ENCODE measurements around the gene OR51Q1.

OR51Q1 gene

GRCh38 chr11:5421811-5422210, at the start of gene OR51Q1:
OR51Q1 (plus strand) TSS chr11:5422111; CDS start chr11:5422201, 90 bp downstream.
- no peak for TF ChIP-seq CTCF (IDR thresholded peaks at IDR 0.05)
- TF ChIP-seq ZFX (IDR thresholded peaks at IDR 0.05; ENCODE audit: borderline replicate concordance), result no peak
- H3K27ac ChIP-seq, result no peak within 1 kb of the TSS

GRCh38 chr11:5380740-5381342, 41.1 kb upstream of the OR51Q1 start:
- TF ChIP-seq ZFX (IDR thresholded peaks at IDR 0.05; ENCODE audit: borderline replicate concordance) (no peak), CTCF (IDR thresholded peaks at IDR 0.05) (peak; percentile 78)
- H3K27ac ChIP-seq, result no peak overlapping the region

- no peak within 1 kb of the TSS for H3K27ac ChIP-seq
- no peak for TF ChIP-seq ZFX (IDR thresholded peaks at IDR 0.05; ENCODE audit: borderline replicate concordance)
- TF ChIP-seq CTCF (IDR thresholded peaks at IDR 0.05), result no peak
Measured at GRCh38 chr11:5383576-5383975, 38.3 kb upstream of the OR51Q1 start, which contains the start of gene OR51M1. OR51M1 (plus strand) TSS chr11:5383812; CDS start chr11:5389399, 5,587 bp downstream.

- no peak for TF ChIP-seq CTCF (IDR thresholded peaks at IDR 0.05)
- TF ChIP-seq ZFX (IDR thresholded peaks at IDR 0.05; ENCODE audit: borderline replicate concordance), result no peak
Measured at GRCh38 chr11:5384335-5384734, 37.6 kb upstream of the OR51Q1 start.

GRCh38 chr11:5390210-5390609, 31.7 kb upstream of the OR51Q1 start:
- TF ChIP-seq ZFX (IDR thresholded peaks at IDR 0.05; ENCODE audit: borderline replicate concordance) (no peak), CTCF (IDR thresholded peaks at IDR 0.05) (no peak)
- no peak overlapping the region for H3K27ac ChIP-seq

More at GRCh38 chr11:5384335-5384734, 37.6 kb upstream of the OR51Q1 start:
- no peak overlapping the region for H3K27ac ChIP-seq

GRCh38 chr11:5394091-5394490, 27.8 kb upstream of the OR51Q1 start:
- no peak overlapping the region for H3K27ac ChIP-seq
- no peak for TF ChIP-seq ZFX (IDR thresholded peaks at IDR 0.05; ENCODE audit: borderline replicate concordance)
- TF ChIP-seq CTCF (IDR thresholded peaks at IDR 0.05), result no peak

- TF ChIP-seq CTCF (IDR thresholded peaks at IDR 0.05) (no peak), ZFX (IDR thresholded peaks at IDR 0.05; ENCODE audit: borderline replicate concordance) (no peak)
- no peak overlapping the region for H3K27ac ChIP-seq
Measured at GRCh38 chr11:5398936-5399335, 23.0 kb upstream of the OR51Q1 start.

Measured in 22Rv1 (cell line).